H1 (cell line): ENCODE data around the gene FOXN3. TPM values are rescaled to one million over a fixed set of nuclear protein-coding genes. Genes with fewer than 3 reads are reported as not detected.

Experiments
- FOSL1 ChIP-seq: IDR thresholded peaks from 2 replicates; pipeline ENCODE4 v1.6.1; 2011; ENCODE audit warnings: mild to moderate bottlenecking, low read depth, low read length, moderate library complexity; ENCODE audit not compliant: insufficient read depth
- JUN ChIP-seq: IDR thresholded peaks from 2 replicates; pipeline ENCODE4 v1.6.1; 2011; ENCODE audit warnings: low read depth, mild to moderate bottlenecking, improper control_type of control experiment, low read length
- JUND ChIP-seq: IDR thresholded peaks from 2 replicates; pipeline ENCODE4 v1.6.1; 2011; ENCODE audit warnings: mild to moderate bottlenecking, improper control_type of control experiment, low read length
- RFX5 ChIP-seq: IDR thresholded peaks from 2 replicates; pipeline ENCODE4 v1.6.1; 2011; ENCODE audit warnings: low read depth, low read length, improper control_type of control experiment, borderline replicate concordance
- polyA plus RNA-seq, 7 experiments: library from polyadenylated mRNA; depleted of rRNA in 3 of 7; stranded (reverse) in 5 of 7; unstranded in 2 of 7; fragments of >200 nt in 5 of 7; fragments of 200-250 nt in 2 of 7; gene quantifications; 1 replicate in 5 of 7; 2 replicates in 1 of 7; 4 replicates in 1 of 7; pipeline versions ENCODE4 v1.2.1 to v1.2.3, GENCODE V29; 2011 to 2013; ENCODE audit warnings: missing spikeins in 2 of 7, mixed read lengths in 2 of 7
- total RNA-seq: library from RNA; stranded (reverse); fragmentation: NEBNext Ultra II Directional; extraction: Animal tissue kit (Norgen Biotek cat#: 25700); gene quantifications from 2 replicates; pipeline ENCODE4 v1.2.1, GENCODE V29; 2021

The FOXN3 gene
- total and polyA plus RNA-seq, 2 of the 8 experiments (the other 6 are each of a cell fraction or from before 2014, with no cell fraction given), result 52.6 to 178 TPM

- TF ChIP-seq JUN (no peak), FOSL1 (no peak), RFX5 (no peak), JUND (no peak)
Measured at GRCh38 chr14:89160437-89160836, 256.6 kb downstream of the FOXN3 start (continued).
